GM12878 (cell line): Measurements from ENCODE around the gene KRTAP11-1. TPM values are rescaled to one million over a fixed set of nuclear protein-coding genes. Genes with fewer than 3 reads are reported as not detected.

Source experiments
- ATAC-seq: fragments of 200-7000 bp; cut with Tn5 transposase; 3 replicates; pipeline ENCODE4 v1.9.1; 2020; ENCODE audit warnings: mild to moderate bottlenecking, moderate library complexity
- BruUV-seq: library from RNA; stranded (reverse); fragments of 400-500 nt; replicated peaks from 2 replicates; lab custom pipeline; 2021; lab: Mats Ljungman, UMichigan
- CTCF ChIA-PET: fragments of 300-600 bp; sonication (Branson Sonifier 250); formaldehyde crosslinking; extraction: SDS; loops from one replicate; lab custom pipeline; 2021; ENCODE audit warnings: inconsistent platforms; lab: Yijun Ruan, JAX
- POLR2A ChIA-PET: fragments of 350-600 bp; formaldehyde crosslinking; extraction: SDS; loops from one replicate; lab custom pipeline; 2021; ENCODE audit warnings: inconsistent platforms; lab: Charles Lee
- RAD21 ChIA-PET: fragments of 300-600 bp; sonication (Branson Sonifier 250); formaldehyde crosslinking; loops from one replicate; lab custom pipeline; 2023; ENCODE audit warnings: antibody characterized with exemption; ENCODE audit not compliant: unreplicated experiment; lab: Charles Lee
- SMC1A ChIA-PET: fragments of 300-600 bp; sonication (Branson Sonifier 250); formaldehyde crosslinking; loops from one replicate; lab custom pipeline; 2023; ENCODE audit not compliant: unreplicated experiment, uncharacterized antibody; lab: Charles Lee
- DNase-seq: peaks from one replicate; pipeline ENCODE4 v3.0.0-alpha.2; 2011; ENCODE audit warnings: low read depth, low spot score
- FAIRE-seq: peaks from 3 replicates; lab custom pipeline; 2011; peaks lifted over from hg19 to GRCh38; lab: Jason Lieb, UNC
- H2AFZ ChIP-seq: 2 replicates; pipeline ENCODE4 v1.6.0; 2011; ENCODE audit warnings: low read depth, low read length, control low read depth; ENCODE audit not compliant: control insufficient read depth
- H3K27ac ChIP-seq: 2 replicates; pipeline ENCODE4 v1.5.1; 2011; ENCODE audit warnings: control low read depth; ENCODE audit not compliant: control insufficient read depth, insufficient read depth
- H3K27me3 ChIP-seq, 2 experiments: replicated peaks in 1 of 2; 2 replicates each; pipeline versions ENCODE4 v1.6.0 to v1.6.1; 2011; ENCODE audit warnings: low read length in 1 of 2; ENCODE audit not compliant: control insufficient read depth in 2 of 2, insufficient read depth in 2 of 2
- H3K36me3 ChIP-seq, 2 experiments: 2 replicates each; pipeline ENCODE4 v1.5.1; 2011; ENCODE audit warnings: low read length in 1 of 2; ENCODE audit not compliant: control insufficient read depth in 2 of 2, insufficient read depth in 2 of 2
- H3K4me1 ChIP-seq: 2 replicates; pipeline ENCODE4 v1.6.1; 2011; ENCODE audit warnings: mild to moderate bottlenecking, low read length, moderate library complexity, mixed read lengths; ENCODE audit not compliant: control insufficient read depth, insufficient read depth
- H3K4me2 ChIP-seq: 2 replicates; pipeline ENCODE4 v1.6.0; 2011; ENCODE audit warnings: control low read depth; ENCODE audit not compliant: control insufficient read depth, insufficient read depth
- H3K4me3 ChIP-seq: fragments of 200-600 bp; sonication (generic); 2 replicates; pipeline ENCODE4 v1.5.1; 2016
- H3K79me2 ChIP-seq: 2 replicates; pipeline ENCODE4 v1.6.0; 2011; ENCODE audit warnings: low read length; ENCODE audit not compliant: control insufficient read depth, insufficient read depth
- H3K9ac ChIP-seq: 2 replicates; pipeline ENCODE4 v1.8.0; 2011; ENCODE audit warnings: low read length, control low read depth, mixed read lengths; ENCODE audit not compliant: control insufficient read depth, insufficient read depth
- H3K9me3 ChIP-seq: replicated peaks from 3 replicates; pipeline ENCODE4 v1.5.1; 2011; ENCODE audit warnings: mild to moderate bottlenecking, low read length; ENCODE audit not compliant: control insufficient read depth, insufficient read depth
- H4K20me1 ChIP-seq: 2 replicates; pipeline ENCODE4 v1.6.0; 2011; ENCODE audit not compliant: control insufficient read depth, insufficient read depth
- BCL3 ChIP-seq: IDR thresholded peaks from 2 replicates; pipeline ENCODE4 v1.6.1; 2011; ENCODE audit warnings: borderline replicate concordance, low read depth, mild to moderate bottlenecking, moderate library complexity, low read length; ENCODE audit not compliant: insufficient read depth, poor library complexity, severe bottlenecking
- BHLHE40 ChIP-seq, 2 experiments: fragments of 450-650 bp in 1 of 2; IDR thresholded peaks; 2 replicates each; pipeline ENCODE4 v1.6.1; 2011 to 2017; ENCODE audit warnings: low read depth in 2 of 2, borderline replicate concordance in 1 of 2, improper control_type of control experiment in 1 of 2, low read length in 1 of 2, mild to moderate bottlenecking in 1 of 2
- MXI1 ChIP-seq: fragments of 150-350 bp; IDR thresholded peaks from 2 replicates; pipeline ENCODE4 v1.6.1; 2011; ENCODE audit warnings: low read depth, mild to moderate bottlenecking, inconsistent platforms, low read length, improper control_type of control experiment
- SIX5 ChIP-seq: IDR thresholded peaks from 2 replicates; pipeline ENCODE4 v1.6.1; 2011; ENCODE audit warnings: mild to moderate bottlenecking, low read depth, low read length, moderate library complexity; ENCODE audit not compliant: severe bottlenecking
- SMARCA5 ChIP-seq: fragments of 450-650 bp; IDR thresholded peaks from 2 replicates; pipeline ENCODE4 v1.6.1; 2017; ENCODE audit warnings: mild to moderate bottlenecking
- TBL1XR1 ChIP-seq: IDR thresholded peaks from 2 replicates; pipeline ENCODE4 v1.6.1; 2012; ENCODE audit warnings: low read depth, low read length, improper control_type of control experiment
- WGBS: methylation state at CpG from one replicate; pipeline ENCODE4 v1.1.6; 2016; ENCODE audit warnings: low lambda C conversion rate; ENCODE audit not compliant: insufficient replicate concordance, insufficient coverage; ENCODE audit errors: missing lambda C conversion rate; 5-methylcytosine and 5-hydroxymethylcytosine counted together
- in situ Hi-C: fragments of 300-500 bp; cut with MboI; formaldehyde crosslinking; loops from 9 replicates; pipeline ENCODE4 v1.14.3; 2018; ENCODE audit warnings: mixed read lengths
- intact Hi-C: fragments of 100-400 bp; cut with micrococcal nuclease; formaldehyde crosslinking; loops from one replicate; pipeline ENCODE4 v1.14.2; 2022; ENCODE audit not compliant: unreplicated experiment
- polyA plus RNA-seq, 11 experiments: library from polyadenylated mRNA; depleted of rRNA in 4 of 11; unstranded in 6 of 11; stranded (reverse) in 5 of 11; fragments of >200 nt; fragmentation: Nextera tagmentation in 4 of 11; fragmentation: Illumina TruSeq in 1 of 11; extraction: Ambion mirVana in 4 of 11; extraction: Trizol in 1 of 11; gene quantifications; 1 replicate in 1 of 11; 2 replicates in 10 of 11; pipeline versions ENCODE4 v1.2.1 to v1.2.3, GENCODE V29; 2011 to 2016; ENCODE audit warnings: inconsistent platforms in 2 of 11, missing spikeins in 2 of 11, low read depth in 1 of 11
- total RNA-seq, 4 experiments: library from RNA; depleted of rRNA in 3 of 4; stranded (reverse); fragments of >200 nt in 3 of 4; fragmentation: Illumina TruSeq in 1 of 4; extraction: Trizol in 1 of 4; gene quantifications; 2 replicates each; pipeline versions ENCODE4 v1.2.1 to v1.2.3, GENCODE V29; 2013 to 2021

The KRTAP11-1 gene
- total and polyA plus RNA-seq, 10 of the 15 experiments (the other 5 are each of a cell fraction or from before 2014, with no cell fraction given), result not detected

GRCh38 chr21:30900881-30901280 is 19.5 kb upstream of the KRTAP11-1 start:
- no peak overlapping the region for H3K27ac ChIP-seq
- ChIA-PET RAD21 (no interaction called here), SMC1A (interaction anchor here (1.0 kb wide), 1 partner anchor 21 kb away, joined by 3 read pairs; no protein-coding TSS in a partner anchor), CTCF (no interaction called here), POLR2A (no interaction called here)
- in situ Hi-C loops (no loop called here), intact Hi-C loops (no loop called here)
- no peaks in the 10 kb centered on the region for H3K4me1 ChIP-seq
- H4K20me1 ChIP-seq, result no peaks in the 10 kb centered on the region
- ATAC-seq, result no peak
- H3K4me3 ChIP-seq, result no peak overlapping the region
- 1% methylated on average over 4 of the region's 4 CpGs for WGBS
- no peaks in the 10 kb centered on the region for H3K36me3 ChIP-seq
- no peaks in the 10 kb centered on the region for H3K79me2 ChIP-seq
- TF ChIP-seq BCL3 (no peak), SIX5 (no peak), MXI1 (no peak), TBL1XR1 (no peak), BHLHE40 (IDR thresholded peaks at IDR 0.05; ENCODE audit: borderline replicate concordance in 1 of 2, low read depth in 2 of 2, low read length in 1 of 2) (no peak), SMARCA5 (no peak)
- H3K4me2 ChIP-seq, result no peak overlapping the region
- no peaks in the 10 kb centered on the region for H3K27me3 ChIP-seq
- no peak overlapping the region for H3K9ac ChIP-seq
- no TSS peak for BruUV-seq
- no peak for FAIRE-seq
- no peaks in the 10 kb centered on the region for H3K9me3 ChIP-seq
- no peak overlapping the region for H2AFZ ChIP-seq
- no peak for DNase-seq
